PC-9 (cell line): ENCODE data around the gene SYNPO2L.

Source experiments
- CTCF ChIP-seq: fragments of 200-600 bp; sonication (generic); conservative IDR thresholded peaks from 2 replicates; pipeline ENCODE4 v1.6.1; 2017; ENCODE audit warnings: mixed run types, antibody characterized with exemption, mild to moderate bottlenecking, moderate library complexity
- EZH2 ChIP-seq: fragments of 200-600 bp; sonication (generic); IDR thresholded peaks from 2 replicates; pipeline ENCODE4 v1.8.0; 2017; ENCODE audit warnings: antibody characterized with exemption, low read depth

DNA sequence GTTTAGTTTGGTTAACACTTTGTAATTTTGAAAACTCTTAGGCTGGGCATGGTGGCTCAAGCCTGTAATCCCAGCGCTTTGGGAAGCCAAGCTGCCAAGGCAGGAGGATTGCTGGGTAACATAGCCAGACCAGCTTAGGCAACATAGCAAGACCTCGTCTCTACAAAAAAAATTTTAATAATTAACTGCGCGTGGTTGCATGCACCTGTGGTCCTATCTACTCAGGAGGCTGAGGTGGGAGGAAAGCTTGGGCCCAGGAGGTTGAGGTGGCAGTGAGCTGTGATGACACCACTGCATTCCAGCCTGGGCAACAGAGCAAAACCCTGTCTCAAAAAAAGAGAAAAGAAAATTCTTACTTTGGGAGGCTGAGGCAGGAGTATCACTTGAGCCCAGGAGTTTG lies 32.8 kb downstream of the SYNPO2L start:
- TF ChIP-seq CTCF (no peak), EZH2 (no peak)
